GM12892 (cell line): ENCODE data around the gene TMEM139. TPM values are rescaled to one million over a fixed set of nuclear protein-coding genes. Genes with fewer than 3 reads are reported as not detected.

ENCODE experiments used
- DNase-seq: peaks from one replicate; pipeline ENCODE4 v3.0.0; 2011; ENCODE audit not compliant: insufficient read length
- FAIRE-seq: peaks from 2 replicates; lab custom pipeline; 2011; peaks lifted over from hg19 to GRCh38; lab: Jason Lieb, UNC
- POLR2A ChIP-seq: IDR thresholded peaks from 2 replicates; pipeline ENCODE4 v1.6.1; 2011; ENCODE audit warnings: low read depth, low read length, control low read depth
- POLR2AphosphoS5 ChIP-seq: IDR thresholded peaks from 2 replicates; pipeline ENCODE4 v1.6.1; 2011; ENCODE audit warnings: low read depth, low read length, control low read depth
- TAF1 ChIP-seq: IDR thresholded peaks from 2 replicates; pipeline ENCODE4 v1.6.1; 2011; ENCODE audit warnings: low read depth, mild to moderate bottlenecking, control low read depth, low read length, borderline replicate concordance
- polyA plus RNA-seq: library from polyadenylated mRNA; unstranded; fragments of >200 nt; gene quantifications from one replicate; pipeline ENCODE4 v1.2.1, GENCODE V29; 2012; ENCODE audit warnings: missing spikeins, inconsistent platforms; ENCODE audit not compliant: missing spikeins

Gene TMEM139
- 0.89 TPM for polyA plus RNA-seq

DNA sequence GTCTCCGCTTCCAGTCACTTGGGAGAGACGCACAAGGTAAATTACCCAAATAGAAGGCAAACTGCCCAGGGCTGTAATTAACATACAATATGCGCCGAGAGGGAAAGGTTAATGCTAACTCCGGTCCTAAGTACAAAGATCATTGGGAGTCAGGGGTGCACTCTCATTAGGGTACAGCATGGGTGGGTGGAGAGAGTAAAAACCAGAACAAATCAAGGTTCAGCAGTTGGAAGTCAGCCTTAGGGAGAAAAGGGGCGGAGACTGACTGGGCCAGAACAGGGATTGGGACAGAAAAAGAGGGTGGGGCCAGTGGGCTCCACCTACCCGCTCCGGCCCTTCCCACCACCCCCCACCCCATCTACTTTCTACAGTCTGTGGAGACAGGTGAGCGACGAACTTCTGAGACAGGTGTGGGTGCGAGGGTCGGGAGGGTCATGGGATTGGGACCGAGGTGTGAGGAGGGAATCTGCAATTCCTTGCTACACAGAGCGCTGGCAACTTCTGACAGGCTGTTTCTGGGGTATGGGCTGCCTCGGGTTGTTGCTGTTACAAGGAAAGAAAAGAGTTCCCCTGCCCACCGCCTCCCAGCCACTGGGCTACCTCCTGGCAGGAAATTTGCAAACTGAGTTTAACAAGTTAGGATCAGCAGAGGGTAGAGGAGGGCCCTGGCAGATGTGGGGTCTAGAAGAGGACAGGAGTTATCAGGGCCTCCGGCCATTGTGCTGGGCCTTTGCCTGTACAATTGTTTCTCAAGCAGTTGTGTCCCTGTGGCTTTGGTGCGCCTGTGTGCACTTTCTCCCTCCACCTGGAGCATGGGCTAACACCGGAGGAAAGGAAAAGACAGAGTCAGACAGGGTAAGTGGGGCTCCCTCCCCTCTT is at the start of gene TMEM139:
Gene TMEM139 (plus strand): TSS at position 368 of the 879 bp plus-strand sequence. CDS start 1,000 bp downstream, outside the sequence.
- no peak for DNase-seq
- no peak for FAIRE-seq
- TF ChIP-seq POLR2A (no peak), POLR2AphosphoS5 (no peak), TAF1 (no peak)

DNA sequence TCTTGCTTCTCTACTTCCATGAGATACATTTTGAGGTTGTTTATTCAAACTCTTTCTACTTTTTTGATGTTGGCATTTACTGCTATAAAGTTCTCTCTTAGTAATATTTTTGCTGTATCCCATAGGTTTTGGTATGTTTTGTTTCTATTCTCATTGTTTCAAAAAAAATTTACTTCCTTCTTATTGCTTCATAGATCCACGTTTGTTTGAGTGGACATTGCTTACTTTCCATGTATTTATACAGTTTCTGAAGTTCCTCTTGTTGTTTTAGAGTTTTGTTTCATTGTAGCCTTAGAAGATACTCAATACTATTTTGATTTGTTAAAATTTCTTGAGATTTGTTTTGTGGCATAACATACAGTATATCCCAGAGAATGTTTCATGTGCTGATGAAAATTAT is 49.2 kb upstream of the TMEM139 start:
- no peak for DNase-seq
- FAIRE-seq: no peak
- TF ChIP-seq TAF1 (no peak), POLR2AphosphoS5 (no peak), POLR2A (no peak)

DNA sequence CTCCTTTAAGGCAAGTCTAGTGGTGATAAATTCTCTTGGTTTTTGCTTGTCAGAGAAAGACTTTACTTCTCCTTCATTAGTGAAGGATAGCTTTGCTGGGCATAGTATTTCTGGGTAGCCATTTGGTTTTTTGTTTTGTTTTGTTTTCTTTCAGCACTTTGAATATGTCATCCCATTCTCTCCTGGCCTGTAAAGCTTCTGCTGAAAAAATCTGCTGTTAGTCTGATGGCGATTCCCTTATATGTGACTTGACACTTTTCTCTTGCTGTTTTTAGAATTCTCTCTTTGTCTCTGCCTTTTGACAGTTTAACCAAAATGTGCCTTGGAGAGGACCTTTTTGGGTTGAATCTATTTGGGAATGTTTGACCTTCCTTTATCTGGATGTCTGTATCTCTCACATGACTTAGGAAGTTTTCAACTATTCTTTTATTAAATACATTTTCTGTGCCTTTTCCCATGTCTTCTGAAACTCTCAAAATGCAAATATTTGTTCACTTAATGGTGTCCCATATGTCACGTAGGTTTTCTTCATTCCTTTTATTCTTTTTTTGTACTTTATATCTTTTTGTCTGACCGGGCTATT is 48.3 kb upstream of the TMEM139 start:
- DNase-seq: no peak
- TF ChIP-seq TAF1: no peak
- no peak for TF ChIP-seq POLR2A
- TF ChIP-seq POLR2AphosphoS5: no peak
- no peak for FAIRE-seq

DNA sequence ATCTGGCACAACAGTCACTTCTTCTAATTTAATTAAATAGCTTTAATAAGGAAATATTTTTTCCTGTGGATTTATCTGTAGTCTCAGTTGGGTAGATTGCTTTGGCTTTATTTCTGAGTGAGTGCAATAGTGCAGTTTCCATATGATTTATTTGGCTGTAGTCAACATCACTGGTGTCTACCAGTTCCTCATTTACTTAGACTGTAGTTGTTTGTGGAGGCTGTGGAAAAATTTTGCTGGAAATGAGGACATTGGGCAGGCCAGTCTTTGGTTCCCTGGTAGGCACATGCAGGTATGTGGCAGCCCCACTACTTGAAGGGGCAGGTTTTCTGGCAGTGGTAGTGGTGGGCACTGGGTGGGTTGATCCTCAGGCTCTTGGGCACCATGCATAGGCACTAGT is 47.4 kb upstream of the TMEM139 start:
- TF ChIP-seq POLR2AphosphoS5 (no peak), TAF1 (no peak), POLR2A (no peak)
- FAIRE-seq (no peak), DNase-seq (no peak)

GRCh38 chr7:143238289-143238980 is 46.3 kb upstream of the TMEM139 start:
- DNase-seq (no peak), FAIRE-seq (no peak)
- TF ChIP-seq TAF1: no peak
- TF ChIP-seq POLR2AphosphoS5: no peak
- TF ChIP-seq POLR2A: no peak

DNA sequence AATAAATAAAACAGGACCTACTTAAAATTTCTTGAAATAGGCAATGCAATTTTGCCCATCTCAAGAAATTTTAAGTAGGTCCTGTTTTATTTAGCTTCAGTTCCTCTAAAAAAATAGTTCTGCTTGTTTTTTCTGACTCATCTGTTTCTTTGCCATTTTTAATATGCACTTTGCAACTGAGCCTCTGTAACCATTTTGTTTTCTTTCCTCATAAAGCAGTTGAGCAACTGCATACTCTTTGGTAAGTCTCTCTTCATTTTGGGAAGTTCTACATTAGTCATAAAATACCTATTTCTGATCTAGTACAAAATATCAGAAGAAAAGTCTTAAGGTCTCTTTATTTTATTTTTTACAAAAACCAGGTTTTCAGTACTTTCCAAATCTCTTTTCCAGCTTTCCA is 44.9 kb upstream of the TMEM139 start:
- no peak for TF ChIP-seq TAF1
- TF ChIP-seq POLR2AphosphoS5: no peak
- no peak for TF ChIP-seq POLR2A
- DNase-seq (no peak), FAIRE-seq (no peak)

- no peak for TF ChIP-seq POLR2AphosphoS5
- no peak for TF ChIP-seq POLR2A
- TF ChIP-seq TAF1: no peak
- FAIRE-seq (peak; percentile 30), DNase-seq (peak; percentile 13)
Measured at GRCh38 chr7:143240291-143241168, 44.2 kb upstream of the TMEM139 start.

- no peak for DNase-seq
- FAIRE-seq: no peak
- TF ChIP-seq POLR2A: no peak
- TF ChIP-seq POLR2AphosphoS5: no peak
- no peak for TF ChIP-seq TAF1
Measured at GRCh38 chr7:143242306-143242705, 42.5 kb upstream of the TMEM139 start.

DNA sequence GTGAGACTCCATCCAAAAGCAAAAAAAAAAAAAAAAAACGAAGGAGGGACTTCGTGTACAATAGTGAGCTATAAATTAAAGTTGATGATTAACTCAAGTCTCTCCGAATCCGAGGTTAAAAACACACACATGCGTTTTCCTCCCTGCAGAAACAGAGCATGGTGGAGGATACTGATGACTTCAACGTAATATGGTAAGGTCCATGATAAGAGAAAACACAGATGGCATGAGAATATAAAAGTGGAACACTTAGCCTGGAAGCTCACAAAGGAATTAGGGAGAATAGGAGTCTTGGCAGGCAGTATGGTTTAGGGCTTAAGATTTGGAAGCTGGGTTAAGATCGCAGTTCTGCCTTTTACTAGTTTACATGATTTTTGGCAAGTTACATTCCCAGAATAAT is 41.6 kb upstream of the TMEM139 start:
- no peak for TF ChIP-seq TAF1
- TF ChIP-seq POLR2AphosphoS5: no peak
- TF ChIP-seq POLR2A: no peak
- FAIRE-seq: no peak
- DNase-seq: no peak

DNA sequence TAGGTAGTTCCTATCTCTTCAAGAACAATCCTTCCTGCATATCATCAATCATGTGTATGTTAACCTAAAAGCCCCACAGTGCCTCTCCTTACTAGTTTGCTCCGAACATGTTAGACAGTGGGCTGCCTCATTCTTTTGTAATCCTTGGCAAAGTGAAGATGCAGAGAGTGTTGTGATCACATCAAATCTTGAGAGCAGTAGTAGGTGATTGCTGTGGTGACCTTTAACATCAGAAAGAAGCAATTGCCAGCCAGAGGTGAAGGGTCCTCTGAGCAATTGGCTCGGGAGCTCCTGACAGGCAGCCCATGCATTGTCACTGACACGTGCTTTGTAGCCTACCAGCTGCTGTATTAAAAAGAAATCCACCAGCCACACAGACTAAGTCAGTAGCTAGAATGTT is 41.1 kb upstream of the TMEM139 start:
- TF ChIP-seq TAF1 (no peak), POLR2A (no peak), POLR2AphosphoS5 (no peak)
- FAIRE-seq (no peak), DNase-seq (no peak)

DNA sequence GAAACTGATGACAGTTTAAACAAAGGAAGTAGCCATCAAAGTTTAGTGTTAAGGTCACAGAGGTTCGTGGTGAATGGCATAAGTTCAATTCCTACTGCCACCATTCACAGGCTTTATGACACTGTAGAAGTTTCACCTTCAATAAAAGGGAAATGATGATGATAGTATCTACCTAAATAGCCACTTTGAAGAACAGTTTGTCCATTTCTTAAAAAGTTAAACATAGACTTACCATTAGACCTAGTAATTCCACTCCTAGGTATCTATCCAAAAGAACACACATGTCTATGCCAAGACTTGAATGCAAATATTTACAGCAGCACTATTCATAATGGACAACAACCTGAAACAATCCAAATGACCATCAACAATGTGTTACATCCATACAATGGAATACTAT is 40.4 kb upstream of the TMEM139 start:
- DNase-seq: no peak
- no peak for TF ChIP-seq TAF1
- no peak for TF ChIP-seq POLR2AphosphoS5
- no peak for TF ChIP-seq POLR2A
- FAIRE-seq: no peak
